Mammary epithelial cell (primary cell): ENCODE results near the gene TXNDC15.

Source experiments
- EZH2 ChIP-seq: IDR thresholded peaks from 2 replicates; pipeline ENCODE4 v1.6.1; 2012; ENCODE audit warnings: low read length, inconsistent platforms, borderline replicate concordance
- TF ChIP-seq, protein P1 (sequence below), 2 donors: IDR thresholded peaks in 1 of 2; conservative IDR thresholded peaks in 1 of 2; 2 replicates each; pipeline ENCODE4 v1.5.1; 2011 to 2012; ENCODE audit warnings: inconsistent platforms in 2 of 2, low read length in 2 of 2, mild to moderate bottlenecking in 2 of 2, control low read depth in 1 of 2, low read depth in 1 of 2; ENCODE audit not compliant: insufficient read depth in 1 of 2; ENCODE audit errors: extremely low read depth in 1 of 2

DNA sequence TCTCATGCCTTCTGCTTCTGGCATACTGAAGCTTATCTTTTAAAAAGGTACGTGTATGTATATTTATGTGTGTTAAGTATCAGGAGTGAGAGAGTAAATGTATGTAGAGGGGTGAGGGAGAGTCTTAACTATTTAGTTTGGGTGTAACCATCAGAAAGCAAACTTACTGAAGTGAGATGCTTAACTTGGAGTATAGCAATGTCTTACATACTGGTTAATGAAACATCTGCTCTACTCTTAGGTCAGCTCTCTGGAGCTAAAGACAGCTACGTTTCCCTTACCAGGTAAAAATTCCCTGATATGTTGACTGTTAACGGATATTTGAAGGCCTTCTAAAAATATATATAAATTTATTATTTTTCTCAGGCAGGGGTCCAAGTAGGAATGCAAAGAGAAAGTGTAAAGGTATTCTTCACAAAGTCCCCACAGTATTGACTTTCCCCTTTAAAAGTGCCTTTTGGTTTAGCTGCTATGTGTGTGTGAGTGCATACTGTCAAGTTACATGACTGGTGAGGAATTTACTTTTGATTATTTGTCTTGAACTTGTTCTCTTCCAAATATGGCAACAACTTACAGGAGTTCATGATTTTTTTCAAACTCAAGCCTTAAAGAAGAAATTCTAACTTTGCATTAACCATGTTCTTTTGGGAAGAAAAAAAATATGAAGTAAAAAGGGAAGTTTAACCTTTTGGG is 40.7 kb upstream of the TXNDC15 start:
- TF ChIP-seq, protein P1, sequence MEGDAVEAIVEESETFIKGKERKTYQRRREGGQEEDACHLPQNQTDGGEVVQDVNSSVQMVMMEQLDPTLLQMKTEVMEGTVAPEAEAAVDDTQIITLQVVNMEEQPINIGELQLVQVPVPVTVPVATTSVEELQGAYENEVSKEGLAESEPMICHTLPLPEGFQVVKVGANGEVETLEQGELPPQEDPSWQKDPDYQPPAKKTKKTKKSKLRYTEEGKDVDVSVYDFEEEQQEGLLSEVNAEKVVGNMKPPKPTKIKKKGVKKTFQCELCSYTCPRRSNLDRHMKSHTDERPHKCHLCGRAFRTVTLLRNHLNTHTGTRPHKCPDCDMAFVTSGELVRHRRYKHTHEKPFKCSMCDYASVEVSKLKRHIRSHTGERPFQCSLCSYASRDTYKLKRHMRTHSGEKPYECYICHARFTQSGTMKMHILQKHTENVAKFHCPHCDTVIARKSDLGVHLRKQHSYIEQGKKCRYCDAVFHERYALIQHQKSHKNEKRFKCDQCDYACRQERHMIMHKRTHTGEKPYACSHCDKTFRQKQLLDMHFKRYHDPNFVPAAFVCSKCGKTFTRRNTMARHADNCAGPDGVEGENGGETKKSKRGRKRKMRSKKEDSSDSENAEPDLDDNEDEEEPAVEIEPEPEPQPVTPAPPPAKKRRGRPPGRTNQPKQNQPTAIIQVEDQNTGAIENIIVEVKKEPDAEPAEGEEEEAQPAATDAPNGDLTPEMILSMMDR (conservative IDR thresholded peaks at IDR 0.05 in 1 of 2, IDR thresholded peaks at IDR 0.05 in 1 of 2; ENCODE audit: extremely low read depth in 1 of 2, insufficient read depth in 1 of 2, low read depth in 1 of 2, low read length in 2 of 2) = no peak
- no peak for TF ChIP-seq EZH2
